K562 (cell line): ENCODE results near the gene USF2.

Experiments
- EZH2 ChIP-seq: IDR thresholded peaks from 2 replicates; pipeline ENCODE4 v1.6.1; 2012; ENCODE audit warnings: low read depth, mild to moderate bottlenecking, inconsistent platforms, low read length, borderline replicate concordance
- FOSL1 ChIP-seq: fragments of 200-800 bp; sonication (Bioruptor generic); conservative IDR thresholded peaks from 2 replicates; pipeline ENCODE4 v1.6.1; 2016; ENCODE audit warnings: missing genetic modification characterization, missing compliant biosample characterization
- JUNB ChIP-seq: fragments of 450-650 bp; formaldehyde crosslinking; conservative IDR thresholded peaks from 2 replicates; pipeline ENCODE4 v1.4.0; 2020; ENCODE audit warnings: mild to moderate bottlenecking
- LEF1 ChIP-seq: fragments of 450-650 bp; IDR thresholded peaks from 2 replicates; pipeline ENCODE4 v1.6.1; 2016; ENCODE audit warnings: mild to moderate bottlenecking
- NR1H2 ChIP-seq: sonication (generic); formaldehyde crosslinking; IDR thresholded peaks from 2 replicates; pipeline ENCODE4 v1.4.0; 2020; ENCODE audit warnings: mild to moderate bottlenecking, missing genetic modification reagents
- SRSF9 ChIP-seq: fragments of 200-400 bp; formaldehyde crosslinking; IDR thresholded peaks from 2 replicates; pipeline ENCODE4 v1.6.1; 2017; ENCODE audit warnings: low read depth, low read length, borderline replicate concordance
- TF ChIP-seq, protein P1 (sequence below): IDR thresholded peaks from 3 replicates; pipeline ENCODE4 v1.6.1; 2011; ENCODE audit warnings: borderline replicate concordance, mild to moderate bottlenecking, moderate library complexity; ENCODE audit not compliant: insufficient read length; ENCODE audit errors: extremely low read depth
- TF ChIP-seq, protein P2 (sequence below): sonication (generic); formaldehyde crosslinking; IDR thresholded peaks from 2 replicates; pipeline ENCODE4 v1.8.1; 2023; ENCODE audit warnings: mild to moderate bottlenecking, missing genetic modification reagents
- TF ChIP-seq, protein P3 (sequence below): sonication (generic); formaldehyde crosslinking; IDR thresholded peaks from 2 replicates; pipeline ENCODE4 v1.8.0; 2022; ENCODE audit warnings: mild to moderate bottlenecking, missing genetic modification reagents, borderline replicate concordance

DNA sequence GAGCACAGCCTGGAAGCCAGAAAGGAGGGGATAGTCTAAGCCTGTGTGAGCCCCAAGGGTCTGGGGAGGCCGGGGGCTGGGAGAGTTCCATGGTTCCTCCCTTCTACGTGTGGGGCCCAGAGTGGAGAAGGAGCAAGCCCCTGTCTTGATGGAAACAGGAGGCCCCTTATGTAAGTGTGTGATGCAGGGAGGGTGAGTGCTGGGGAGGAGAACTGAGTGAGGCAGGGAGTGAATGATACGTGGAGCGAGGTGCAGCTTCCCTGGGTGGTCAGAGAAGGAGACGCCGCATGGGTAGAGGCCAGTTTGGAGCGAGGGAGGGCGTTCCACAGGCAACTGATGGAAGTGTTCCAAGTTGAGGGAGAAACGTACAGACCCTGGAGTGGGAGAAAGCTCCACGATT lies 39.2 kb downstream of the USF2 start:
- TF ChIP-seq, protein P1, sequence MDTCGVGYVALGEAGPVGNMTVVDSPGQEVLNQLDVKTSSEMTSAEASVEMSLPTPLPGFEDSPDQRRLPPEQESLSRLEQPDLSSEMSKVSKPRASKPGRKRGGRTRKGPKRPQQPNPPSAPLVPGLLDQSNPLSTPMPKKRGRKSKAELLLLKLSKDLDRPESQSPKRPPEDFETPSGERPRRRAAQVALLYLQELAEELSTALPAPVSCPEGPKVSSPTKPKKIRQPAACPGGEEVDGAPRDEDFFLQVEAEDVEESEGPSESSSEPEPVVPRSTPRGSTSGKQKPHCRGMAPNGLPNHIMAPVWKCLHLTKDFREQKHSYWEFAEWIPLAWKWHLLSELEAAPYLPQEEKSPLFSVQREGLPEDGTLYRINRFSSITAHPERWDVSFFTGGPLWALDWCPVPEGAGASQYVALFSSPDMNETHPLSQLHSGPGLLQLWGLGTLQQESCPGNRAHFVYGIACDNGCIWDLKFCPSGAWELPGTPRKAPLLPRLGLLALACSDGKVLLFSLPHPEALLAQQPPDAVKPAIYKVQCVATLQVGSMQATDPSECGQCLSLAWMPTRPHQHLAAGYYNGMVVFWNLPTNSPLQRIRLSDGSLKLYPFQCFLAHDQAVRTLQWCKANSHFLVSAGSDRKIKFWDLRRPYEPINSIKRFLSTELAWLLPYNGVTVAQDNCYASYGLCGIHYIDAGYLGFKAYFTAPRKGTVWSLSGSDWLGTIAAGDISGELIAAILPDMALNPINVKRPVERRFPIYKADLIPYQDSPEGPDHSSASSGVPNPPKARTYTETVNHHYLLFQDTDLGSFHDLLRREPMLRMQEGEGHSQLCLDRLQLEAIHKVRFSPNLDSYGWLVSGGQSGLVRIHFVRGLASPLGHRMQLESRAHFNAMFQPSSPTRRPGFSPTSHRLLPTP = no peak
- TF ChIP-seq, protein P2, sequence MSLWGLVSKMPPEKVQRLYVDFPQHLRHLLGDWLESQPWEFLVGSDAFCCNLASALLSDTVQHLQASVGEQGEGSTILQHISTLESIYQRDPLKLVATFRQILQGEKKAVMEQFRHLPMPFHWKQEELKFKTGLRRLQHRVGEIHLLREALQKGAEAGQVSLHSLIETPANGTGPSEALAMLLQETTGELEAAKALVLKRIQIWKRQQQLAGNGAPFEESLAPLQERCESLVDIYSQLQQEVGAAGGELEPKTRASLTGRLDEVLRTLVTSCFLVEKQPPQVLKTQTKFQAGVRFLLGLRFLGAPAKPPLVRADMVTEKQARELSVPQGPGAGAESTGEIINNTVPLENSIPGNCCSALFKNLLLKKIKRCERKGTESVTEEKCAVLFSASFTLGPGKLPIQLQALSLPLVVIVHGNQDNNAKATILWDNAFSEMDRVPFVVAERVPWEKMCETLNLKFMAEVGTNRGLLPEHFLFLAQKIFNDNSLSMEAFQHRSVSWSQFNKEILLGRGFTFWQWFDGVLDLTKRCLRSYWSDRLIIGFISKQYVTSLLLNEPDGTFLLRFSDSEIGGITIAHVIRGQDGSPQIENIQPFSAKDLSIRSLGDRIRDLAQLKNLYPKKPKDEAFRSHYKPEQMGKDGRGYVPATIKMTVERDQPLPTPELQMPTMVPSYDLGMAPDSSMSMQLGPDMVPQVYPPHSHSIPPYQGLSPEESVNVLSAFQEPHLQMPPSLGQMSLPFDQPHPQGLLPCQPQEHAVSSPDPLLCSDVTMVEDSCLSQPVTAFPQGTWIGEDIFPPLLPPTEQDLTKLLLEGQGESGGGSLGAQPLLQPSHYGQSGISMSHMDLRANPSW = no peak
- no peak for TF ChIP-seq LEF1
- no peak for TF ChIP-seq JUNB (CRISPR knock-in tag)
- no peak for TF ChIP-seq NR1H2 (CRISPR knock-in tag)
- TF ChIP-seq EZH2 = no peak
- TF ChIP-seq, protein P3, sequence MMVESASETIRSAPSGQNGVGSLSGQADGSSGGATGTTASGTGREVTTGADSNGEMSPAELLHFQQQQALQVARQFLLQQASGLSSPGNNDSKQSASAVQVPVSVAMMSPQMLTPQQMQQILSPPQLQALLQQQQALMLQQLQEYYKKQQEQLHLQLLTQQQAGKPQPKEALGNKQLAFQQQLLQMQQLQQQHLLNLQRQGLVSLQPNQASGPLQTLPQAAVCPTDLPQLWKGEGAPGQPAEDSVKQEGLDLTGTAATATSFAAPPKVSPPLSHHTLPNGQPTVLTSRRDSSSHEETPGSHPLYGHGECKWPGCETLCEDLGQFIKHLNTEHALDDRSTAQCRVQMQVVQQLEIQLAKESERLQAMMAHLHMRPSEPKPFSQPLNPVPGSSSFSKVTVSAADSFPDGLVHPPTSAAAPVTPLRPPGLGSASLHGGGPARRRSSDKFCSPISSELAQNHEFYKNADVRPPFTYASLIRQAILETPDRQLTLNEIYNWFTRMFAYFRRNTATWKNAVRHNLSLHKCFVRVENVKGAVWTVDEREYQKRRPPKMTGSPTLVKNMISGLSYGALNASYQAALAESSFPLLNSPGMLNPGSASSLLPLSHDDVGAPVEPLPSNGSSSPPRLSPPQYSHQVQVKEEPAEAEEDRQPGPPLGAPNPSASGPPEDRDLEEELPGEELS = no peak
- no peak for TF ChIP-seq FOSL1 (tag)
- TF ChIP-seq SRSF9 = no peak
